Endothelial cell of umbilical vein (primary cell): ENCODE data around the gene YAP1. TPM values are rescaled to one million over a fixed set of nuclear protein-coding genes. Genes with fewer than 3 reads are reported as not detected.
A peak's percentile ranks its signal among the peaks of the same experiment; 100 is the strongest.

Source experiments
- BruUV-seq: library from RNA; stranded (reverse); fragments of 400-500 nt; replicated peaks from 2 replicates; lab custom pipeline; 2021; lab: Mats Ljungman, UMichigan
- CTCF ChIA-PET: fragments of 300-600, 350-600 bp; sonication (Branson Sonifier 250); formaldehyde crosslinking; loops from one replicate; lab custom pipeline; 2021; ENCODE audit warnings: antibody characterized with exemption, inconsistent platforms; lab: Charles Lee
- POLR2A ChIA-PET: fragments of 300-600, 350-600 bp; sonication (Branson Sonifier 250); formaldehyde crosslinking; loops from one replicate; lab custom pipeline; 2021; ENCODE audit warnings: antibody characterized with exemption, inconsistent platforms; lab: Charles Lee
- DNase-seq: peaks from one replicate; pipeline ENCODE4 v3.0.0-alpha.2; 2011; ENCODE audit warnings: low read depth, low spot score
- FAIRE-seq: peaks from 2 replicates; lab custom pipeline; 2011; peaks lifted over from hg19 to GRCh38; lab: Jason Lieb, UNC
- H2AFZ ChIP-seq: 2 replicates; pipeline ENCODE4 v1.6.0; 2012; ENCODE audit warnings: low read depth, low read length, control low read depth, inconsistent platforms
- H3K27ac ChIP-seq: 2 replicates; pipeline ENCODE4 v1.5.1; 2011; ENCODE audit warnings: low read depth, mild to moderate bottlenecking, control low read depth, low read length, moderate library complexity; ENCODE audit not compliant: insufficient read depth
- H3K27me3 ChIP-seq, 2 experiments: 2 replicates each; pipeline versions ENCODE4 v1.6.0 to v1.6.1; 2011; ENCODE audit warnings: low read length in 2 of 2, mixed read lengths in 1 of 2; ENCODE audit not compliant: control insufficient read depth in 2 of 2, insufficient read depth in 2 of 2
- H3K36me3 ChIP-seq, 2 experiments: 2 replicates in 1 of 2; 3 replicates in 1 of 2; pipeline ENCODE4 v1.5.1; 2011; ENCODE audit warnings: low read length in 2 of 2, mild to moderate bottlenecking in 1 of 2, moderate library complexity in 1 of 2; ENCODE audit not compliant: control insufficient read depth in 2 of 2, insufficient read depth in 2 of 2; ENCODE audit errors: extremely low read depth in 1 of 2
- H3K4me1 ChIP-seq: 3 replicates; pipeline ENCODE4 v1.5.1; 2011; ENCODE audit warnings: mild to moderate bottlenecking, low read length; ENCODE audit not compliant: control insufficient read depth, insufficient read depth; ENCODE audit errors: extremely low read depth
- H3K4me2 ChIP-seq: 2 replicates; pipeline ENCODE4 v1.6.1; 2011; ENCODE audit warnings: low read length, control low read depth, mixed read lengths; ENCODE audit not compliant: insufficient read depth
- H3K4me3 ChIP-seq, 3 experiments: fragments of 200-600 bp in 1 of 3; sonication (generic), shearing (Covaris generic) in 1 of 3; replicated peaks in 1 of 3; 2 replicates each; pipeline ENCODE4 v1.5.1; 2011 to 2016; ENCODE audit warnings: control low read depth in 3 of 3, low read length in 3 of 3, mild to moderate bottlenecking in 2 of 3, inconsistent platforms in 1 of 3, low read depth in 1 of 3, moderate library complexity in 1 of 3; ENCODE audit not compliant: insufficient read depth in 1 of 3
- H3K79me2 ChIP-seq: 2 replicates; pipeline ENCODE4 v1.6.0; 2012; ENCODE audit warnings: low read length, inconsistent platforms; ENCODE audit not compliant: control insufficient read depth, insufficient read depth
- H3K9ac ChIP-seq: replicated peaks from 2 replicates; pipeline ENCODE3; 2011; ENCODE audit warnings: low read length, control low read depth; ENCODE audit not compliant: insufficient read depth; ENCODE audit errors: extremely low read depth
- H3K9me1 ChIP-seq: replicated peaks from 3 replicates; pipeline ENCODE4 v1.6.0; 2011; ENCODE audit warnings: mild to moderate bottlenecking, low read length; ENCODE audit not compliant: control insufficient read depth, insufficient read depth; ENCODE audit errors: extremely low read depth
- H3K9me3 ChIP-seq: replicated peaks from 2 replicates; pipeline ENCODE4 v1.5.1; 2012; ENCODE audit warnings: low read length, inconsistent platforms; ENCODE audit not compliant: control insufficient read depth, insufficient read depth
- H4K20me1 ChIP-seq: replicated peaks from 2 replicates; pipeline ENCODE3; 2011; ENCODE audit warnings: mild to moderate bottlenecking, low read length; ENCODE audit not compliant: control insufficient read depth, insufficient read depth; ENCODE audit errors: extremely low read depth
- CTCF ChIP-seq, 2 donors: IDR thresholded peaks; 1 replicate in 1 of 2; 2 replicates in 1 of 2; pipeline ENCODE4 v1.5.1; 2011; ENCODE audit warnings: low read length in 2 of 2, mild to moderate bottlenecking in 2 of 2, moderate library complexity in 2 of 2, control low read depth in 1 of 2, inconsistent platforms in 1 of 2, low read depth in 1 of 2; ENCODE audit not compliant: insufficient read depth in 1 of 2; ENCODE audit errors: extremely low read depth in 1 of 2
- EZH2 ChIP-seq: IDR thresholded peaks from 2 replicates; pipeline ENCODE4 v1.6.1; 2012; ENCODE audit warnings: borderline replicate concordance, low read depth, mild to moderate bottlenecking, moderate library complexity, low read length, inconsistent platforms; ENCODE audit not compliant: severe bottlenecking
- FOS ChIP-seq: IDR thresholded peaks from 2 replicates; pipeline ENCODE4 v1.6.1; 2011; ENCODE audit warnings: mild to moderate bottlenecking, low read length, moderate library complexity, borderline replicate concordance; ENCODE audit not compliant: insufficient read depth
- GATA2 ChIP-seq: IDR thresholded peaks from 2 replicates; pipeline ENCODE4 v1.7.0; 2011; ENCODE audit warnings: low read depth, mild to moderate bottlenecking, moderate library complexity, mixed read lengths, low read length; ENCODE audit not compliant: insufficient read length, insufficient read depth
- JUN ChIP-seq: IDR thresholded peaks from 2 replicates; pipeline ENCODE4 v1.6.1; 2011; ENCODE audit warnings: borderline replicate concordance, low read depth; ENCODE audit not compliant: insufficient read length, insufficient read depth
- MAX ChIP-seq: IDR thresholded peaks from 2 replicates; pipeline ENCODE4 v1.6.1; 2011; ENCODE audit not compliant: insufficient read depth, insufficient read length
- MYC ChIP-seq: IDR thresholded peaks from one replicate; pipeline ENCODE4 v1.6.1; 2011; ENCODE audit warnings: mild to moderate bottlenecking, low read depth, low read length
- POLR2A ChIP-seq: IDR thresholded peaks from 2 replicates; pipeline ENCODE4 v1.6.1; 2012; ENCODE audit warnings: low read depth, mild to moderate bottlenecking, control low read depth, low read length
- POLR2AphosphoS5 ChIP-seq: IDR thresholded peaks from 2 replicates; pipeline ENCODE4 v1.6.1; 2012; ENCODE audit warnings: low read depth, mild to moderate bottlenecking, control low read depth, low read length, moderate library complexity; ENCODE audit not compliant: insufficient read depth
- dilution Hi-C: fragments of 300-500 bp; cut with MboI; formaldehyde crosslinking; loops from one replicate; pipeline ENCODE4 v1.15.0; 2019; ENCODE audit warnings: low sequenced_read_pairs; ENCODE audit not compliant: extremely low pct_ligation_motif_present
- intact Hi-C: fragments of 100-400 bp; cut with micrococcal nuclease; formaldehyde crosslinking; loops from one replicate; pipeline ENCODE4 v1.10.0; 2022
- polyA plus RNA-seq, 4 experiments: library from polyadenylated mRNA; depleted of rRNA in 3 of 4; stranded (reverse) in 3 of 4; unstranded in 1 of 4; fragments of >200 nt; gene quantifications; 2 replicates each; pipeline versions ENCODE4 v1.2.1 to v1.2.3, GENCODE V29; 2011 to 2012; ENCODE audit warnings: missing spikeins in 1 of 4
- total RNA-seq: library from RNA; stranded (reverse); gene quantifications from 2 replicates; pipeline ENCODE4 v1.2.3, GENCODE V29; 2021

YAP1 gene
- total and polyA plus RNA-seq, 2 donors (not counting 3 experiments of a cell fraction or from before 2014, with no cell fraction given) = 32.6 to 48.9 TPM

- H3K9ac ChIP-seq = no peak overlapping the region
- DNase-seq (no peak), FAIRE-seq (no peak)
- dilution Hi-C loops = no loop called here
- H3K9me3 ChIP-seq = no peaks in the 10 kb centered on the region
- no peak for TF ChIP-seq JUN
- H3K9me1 ChIP-seq = no peaks in the 10 kb centered on the region
- no peaks in the 10 kb centered on the region for H3K36me3 ChIP-seq
- H3K4me1 ChIP-seq = no peaks in the 10 kb centered on the region
- H3K79me2 ChIP-seq = no peaks in the 10 kb centered on the region
- peaks cover 8 to 9% of the 10 kb centered on the region in 2 experiments for H3K27me3 ChIP-seq
- no peak overlapping the region for H3K27ac ChIP-seq
- CTCF ChIA-PET = no interaction called here
- no TSS peak for BruUV-seq
- intact Hi-C loops = no loop called here
- POLR2A ChIA-PET = no interaction called here
- H2AFZ ChIP-seq = no peak overlapping the region
- no peaks in the 10 kb centered on the region for H4K20me1 ChIP-seq
- H3K4me3 ChIP-seq = no peak overlapping the region
- H3K4me2 ChIP-seq = no peak overlapping the region
Measured at GRCh38 chr11:102099755-102100154, 10.5 kb upstream of the YAP1 start.

- BruUV-seq = no TSS peak
- ChIA-PET POLR2A (no interaction called here), CTCF (interaction anchor here (0.9 kb wide), 1 partner anchor 185 kb away, joined by 4 read pairs; no protein-coding TSS in a partner anchor)
- Histone ChIP-seq H3K27ac (no peak overlapping the region), H2AFZ (no peak overlapping the region), H3K4me3 (no peak overlapping the region), H3K9me1 (no peaks in the 10 kb centered on the region), H3K9me3 (no peaks in the 10 kb centered on the region), H3K9ac (no peak overlapping the region), H3K4me1 (peaks cover 11% of the 10 kb centered on the region), H3K4me2 (peak overlapping the region; percentile 98), H3K36me3 (no peaks in the 10 kb centered on the region), H3K79me2 (peaks cover 3% of the 10 kb centered on the region), H3K27me3 (peaks cover 2 to 14% of the 10 kb centered on the region in 2 experiments), H4K20me1 (peaks cover 4% of the 10 kb centered on the region)
- DNase-seq (no peak), FAIRE-seq (no peak)
- TF ChIP-seq EZH2 (no peak), CTCF (IDR thresholded peaks at IDR 0.05; ENCODE audit: extremely low read depth in 1 of 2, insufficient read depth in 1 of 2, low read depth in 1 of 2, low read length in 2 of 2) (no peak), JUN (no peak), POLR2A (no peak), MYC (no peak), POLR2AphosphoS5 (no peak), FOS (no peak), GATA2 (no peak), MAX (no peak)
- intact Hi-C loops = no loop called here
- dilution Hi-C loops = no loop called here
Measured at GRCh38 chr11:102108734-102109440, 1.4 kb upstream of the YAP1 start.
